H9 (cell line): ENCODE measurements around the gene WNT7B. TPM values are rescaled to one million over a fixed set of nuclear protein-coding genes. Genes with fewer than 3 reads are reported as not detected.

ENCODE experiments used
- DNase-seq: peaks from one replicate; pipeline ENCODE4 v3.0.0-alpha.2; 2017
- H2AFZ ChIP-seq: one replicate; pipeline ENCODE4 v1.6.1; 2013; ENCODE audit warnings: mild to moderate bottlenecking, low read length, control low read depth, moderate library complexity
- H2AK5ac ChIP-seq: 2 replicates; pipeline ENCODE4 v1.6.1; 2013; ENCODE audit warnings: low read length, control low read depth, mixed read lengths; ENCODE audit not compliant: insufficient read length
- H2BK120ac ChIP-seq: one replicate; pipeline ENCODE4 v1.6.1; 2013; ENCODE audit warnings: low read depth, mild to moderate bottlenecking, low read length, control low read depth, inconsistent platforms; ENCODE audit not compliant: poor library complexity, severe bottlenecking
- H2BK12ac ChIP-seq: 2 replicates; pipeline ENCODE4 v1.6.1; 2013; ENCODE audit warnings: low read length, control low read depth, mixed read lengths, low read depth; ENCODE audit not compliant: insufficient read length
- H2BK15ac ChIP-seq: 2 replicates; pipeline ENCODE4 v1.6.1; 2013; ENCODE audit warnings: low read depth, low read length, control low read depth
- H2BK20ac ChIP-seq: one replicate; pipeline ENCODE4 v1.6.1; 2013; ENCODE audit warnings: low read depth, mild to moderate bottlenecking, low read length, control low read depth, inconsistent platforms; ENCODE audit not compliant: poor library complexity, severe bottlenecking
- H2BK5ac ChIP-seq: 2 replicates; pipeline ENCODE4 v1.6.1; 2013; ENCODE audit warnings: low read length, control low read depth, mixed read lengths; ENCODE audit not compliant: insufficient read length
- H3K14ac ChIP-seq: 2 replicates; pipeline ENCODE4 v1.6.1; 2013; ENCODE audit warnings: low read length, control low read depth; ENCODE audit not compliant: insufficient read depth
- H3K18ac ChIP-seq: 2 replicates; pipeline ENCODE4 v1.6.1; 2013; ENCODE audit warnings: low read depth, mild to moderate bottlenecking, mixed read lengths, low read length, control low read depth; ENCODE audit not compliant: insufficient read length
- H3K23ac ChIP-seq: 2 replicates; pipeline ENCODE4 v1.6.1; 2013; ENCODE audit warnings: low read length, control low read depth, mixed read lengths, low read depth; ENCODE audit not compliant: insufficient read length
- H3K23me2 ChIP-seq: 2 replicates; pipeline ENCODE4 v1.6.1; 2013; ENCODE audit warnings: low read depth, mild to moderate bottlenecking, mixed read lengths, low read length, control low read depth; ENCODE audit not compliant: insufficient read length, poor library complexity, severe bottlenecking
- H3K27ac ChIP-seq: 2 replicates; pipeline ENCODE4 v1.5.1; 2013; ENCODE audit warnings: low read length, control low read depth, mixed read lengths, low read depth; ENCODE audit not compliant: insufficient read length
- H3K27me3 ChIP-seq: 2 replicates; pipeline ENCODE4 v1.6.1; 2013; ENCODE audit warnings: low read length, control low read depth, inconsistent platforms; ENCODE audit not compliant: insufficient read depth
- H3K4ac ChIP-seq: 2 replicates; pipeline ENCODE4 v1.6.1; 2013; ENCODE audit warnings: low read depth, mild to moderate bottlenecking, control low read depth, inconsistent platforms, low read length, moderate library complexity
- H3K4me1 ChIP-seq: 2 replicates; pipeline ENCODE4 v1.6.1; 2013; ENCODE audit warnings: low read length, control low read depth, inconsistent platforms; ENCODE audit not compliant: insufficient read depth
- H3K4me2 ChIP-seq: 2 replicates; pipeline ENCODE4 v1.6.1; 2013; ENCODE audit warnings: low read length, control low read depth, mixed read lengths; ENCODE audit not compliant: insufficient read length, insufficient read depth
- H3K56ac ChIP-seq: 2 replicates; pipeline ENCODE4 v1.6.1; 2013; ENCODE audit warnings: low read depth, mild to moderate bottlenecking, mixed read lengths, low read length, control low read depth; ENCODE audit not compliant: insufficient read length
- H3K79me1 ChIP-seq: 2 replicates; pipeline ENCODE4 v1.6.1; 2013; ENCODE audit warnings: low read depth, mild to moderate bottlenecking, moderate library complexity, low read length, control low read depth, inconsistent platforms; ENCODE audit not compliant: insufficient read depth, poor library complexity, severe bottlenecking
- H3K79me2 ChIP-seq: 2 replicates; pipeline ENCODE4 v1.6.1; 2013; ENCODE audit warnings: low read length, control low read depth, inconsistent platforms; ENCODE audit not compliant: insufficient read depth
- H3K9ac ChIP-seq: 2 replicates; pipeline ENCODE4 v1.6.1; 2013; ENCODE audit warnings: low read length, control low read depth, mixed read lengths; ENCODE audit not compliant: insufficient read length; ENCODE audit errors: extremely low read depth
- H3K9me3 ChIP-seq: one replicate; pipeline ENCODE4 v1.6.1; 2013; ENCODE audit warnings: low read depth, low read length, inconsistent platforms; ENCODE audit not compliant: control insufficient read depth
- H3T11ph ChIP-seq: one replicate; pipeline ENCODE4 v1.6.1; 2013; ENCODE audit warnings: mild to moderate bottlenecking, low read length, control low read depth, inconsistent platforms
- H4K20me1 ChIP-seq: one replicate; pipeline ENCODE4 v1.6.1; 2013; ENCODE audit not compliant: control insufficient read depth, insufficient read length, insufficient read depth
- H4K5ac ChIP-seq: 2 replicates; pipeline ENCODE4 v1.6.1; 2013; ENCODE audit warnings: low read depth, mild to moderate bottlenecking, mixed read lengths, low read length, control low read depth; ENCODE audit not compliant: insufficient read length
- H4K8ac ChIP-seq: replicated peaks from 2 replicates; pipeline ENCODE4 v1.6.1; 2013; ENCODE audit warnings: low read length, control low read depth, mixed read lengths, low read depth; ENCODE audit not compliant: insufficient read length
- H4K91ac ChIP-seq: 2 replicates; pipeline ENCODE4 v1.6.1; 2013; ENCODE audit warnings: low read depth, mild to moderate bottlenecking, moderate library complexity, mixed read lengths, low read length, control low read depth; ENCODE audit not compliant: insufficient read length
- H3K27ac Mint-ChIP-seq, 3 experiments: 2 replicates in 2 of 3; 3 replicates in 1 of 3; pipeline ENCODE4 v1.8.0; 2020 to 2021; ENCODE audit warnings: mixed read lengths in 3 of 3, mild to moderate bottlenecking in 1 of 3, moderate library complexity in 1 of 3
- H3K27me3 Mint-ChIP-seq: 2 replicates; pipeline ENCODE4 v1.8.0; 2021; ENCODE audit warnings: low read depth, mild to moderate bottlenecking, moderate library complexity, mixed read lengths
- H3K36me3 Mint-ChIP-seq, 3 experiments: 2 replicates in 2 of 3; 3 replicates in 1 of 3; pipeline ENCODE4 v1.8.0; 2020 to 2021; ENCODE audit warnings: low read depth in 3 of 3, mixed read lengths in 3 of 3; ENCODE audit not compliant: insufficient read depth in 1 of 3
- H3K4me1 Mint-ChIP-seq, 2 experiments: 2 replicates each; pipeline ENCODE4 v1.8.0; 2020; ENCODE audit warnings: mixed read lengths in 2 of 2
- H3K4me3 Mint-ChIP-seq, 2 experiments: 2 replicates in 1 of 2; 3 replicates in 1 of 2; pipeline ENCODE4 v1.8.0; 2020 to 2021; ENCODE audit warnings: mild to moderate bottlenecking in 2 of 2, mixed read lengths in 2 of 2, moderate library complexity in 1 of 2
- H3K9me3 Mint-ChIP-seq, 2 experiments: 2 replicates in 1 of 2; 3 replicates in 1 of 2; pipeline ENCODE4 v1.8.0; 2020; ENCODE audit warnings: mild to moderate bottlenecking in 2 of 2, mixed read lengths in 2 of 2, moderate library complexity in 1 of 2
- CTCF ChIP-seq: fragments of 200-600 bp; sonication (generic); conservative IDR thresholded peaks from 3 replicates; pipeline ENCODE4 v1.8.0; 2021; ENCODE audit warnings: antibody characterized with exemption, mild to moderate bottlenecking
- WGBS: extraction: QIAGEN DNeasy Blood & Tissue Kit; methylation state at CpG from one replicate; pipeline ENCODE4 v1.1.7; 2013; ENCODE audit warnings: missing lambda C conversion rate, low lambda C conversion rate, mixed read lengths; ENCODE audit not compliant: insufficient read length; ENCODE audit errors: extremely low coverage; 5-methylcytosine and 5-hydroxymethylcytosine counted together
- total RNA-seq: library from RNA; stranded (reverse); gene quantifications from 2 replicates; pipeline ENCODE4 v1.2.1, GENCODE V29; 2021

The WNT7B gene
- total RNA-seq, 1 experiment from 2014 or later: 0.09 TPM

- Histone ChIP-seq H3K14ac (no peak overlapping the region), H2BK15ac (no peak overlapping the region), H4K91ac (no peak overlapping the region), H3K9ac (no peak overlapping the region), H2BK5ac (no peak overlapping the region), H4K20me1 (no peaks in the 10 kb centered on the region), H3K18ac (no peak overlapping the region), H2BK120ac (no peak overlapping the region), H3K4ac (no peak overlapping the region), H3K4me1 (no peaks in the 10 kb centered on the region), H3K27ac (no peak overlapping the region), H2BK20ac (no peak overlapping the region), H3K23me2 (no peaks in the 10 kb centered on the region), H3K23ac (no peak overlapping the region), H2AFZ (no peak overlapping the region), H3K79me2 (no peaks in the 10 kb centered on the region), H3K79me1 (no peaks in the 10 kb centered on the region), H3K27me3 (no peaks in the 10 kb centered on the region), H4K5ac (no peak overlapping the region), H3K4me2 (no peak overlapping the region), H3K56ac (no peak overlapping the region), H3K9me3 (no peaks in the 10 kb centered on the region), H2BK12ac (no peak overlapping the region), H4K8ac (no peak overlapping the region), H3T11ph (no peak overlapping the region), H2AK5ac (no peak overlapping the region)
- Mint-ChIP-seq H3K27ac (no peak overlapping the region), H3K36me3 (no peaks in the 10 kb centered on the region), H3K4me3 (no peak overlapping the region), H3K9me3 (no peaks in the 10 kb centered on the region; a peak in 1 of 5 replicates), H3K4me1 (peaks cover 0 to 9% of the 10 kb centered on the region in 2 experiments; a peak in 3 of 4 replicates), H3K27me3 (peaks cover 10% of the 10 kb centered on the region)
- TF ChIP-seq CTCF: no peak
- no CpG with 5 or more reads among the region's 15 CpGs for WGBS
- no peak for DNase-seq
Observed at GRCh38 chr22:45952151-45952550, 24.8 kb downstream of the WNT7B start.
